Fibroblast of lung (primary cell): ENCODE measurements around the gene MYL11. TPM values are rescaled to one million over a fixed set of nuclear protein-coding genes. Genes with fewer than 3 reads are reported as not detected.
A peak's percentile ranks its signal among the peaks of the same experiment; 100 is the strongest.

Experiments
- DNase-seq, 2 donors: peaks; one replicate each; pipeline versions ENCODE4 v3.0.0 to v3.0.0-alpha.2; 2010; ENCODE audit warnings: low read depth in 2 of 2
- H2AFZ ChIP-seq: 2 replicates; pipeline ENCODE4 v1.5.1; 2012; ENCODE audit warnings: low read length, control low read depth, inconsistent platforms
- H3K27ac ChIP-seq: 2 replicates; pipeline ENCODE4 v1.5.1; 2011; ENCODE audit warnings: low read length, control low read depth; ENCODE audit not compliant: insufficient read depth
- H3K27me3 ChIP-seq: 2 replicates; pipeline ENCODE4 v1.5.1; 2011; ENCODE audit warnings: mild to moderate bottlenecking, low read length; ENCODE audit not compliant: control insufficient read depth, insufficient read depth
- H3K36me3 ChIP-seq: 2 replicates; pipeline ENCODE4 v1.5.1; 2011; ENCODE audit warnings: low read length; ENCODE audit not compliant: control insufficient read depth, insufficient read depth
- H3K4me1 ChIP-seq: 2 replicates; pipeline ENCODE4 v1.5.1; 2011; ENCODE audit warnings: low read length; ENCODE audit not compliant: control insufficient read depth, insufficient read depth; ENCODE audit errors: extremely low read depth
- H3K4me2 ChIP-seq: 2 replicates; pipeline ENCODE4 v1.5.1; 2011; ENCODE audit warnings: low read length, control low read depth; ENCODE audit not compliant: insufficient read depth; ENCODE audit errors: extremely low read depth
- H3K4me3 ChIP-seq, 4 experiments: fragments of 200-600 bp in 1 of 4; sonication (generic) in 1 of 4; replicated peaks in 1 of 4; 2 replicates each; pipeline ENCODE4 v1.5.1; 2011 to 2016; ENCODE audit warnings: low read length in 4 of 4, low read depth in 3 of 4, mild to moderate bottlenecking in 3 of 4, control low read depth in 2 of 4, inconsistent platforms in 1 of 4, mixed read lengths in 1 of 4; ENCODE audit not compliant: insufficient read depth in 1 of 4; ENCODE audit errors: control extremely low read depth in 1 of 4
- H3K79me2 ChIP-seq: 2 replicates; pipeline ENCODE4 v1.5.1; 2012; ENCODE audit warnings: mild to moderate bottlenecking, low read length, inconsistent platforms; ENCODE audit not compliant: control insufficient read depth, insufficient read depth
- H3K9ac ChIP-seq: 2 replicates; pipeline ENCODE4 v1.5.1; 2011; ENCODE audit warnings: mild to moderate bottlenecking, low read length, control low read depth; ENCODE audit not compliant: insufficient read depth
- H3K9me3 ChIP-seq: 2 replicates; pipeline ENCODE4 v1.5.1; 2012; ENCODE audit warnings: low read depth, low read length; ENCODE audit not compliant: control insufficient read depth, insufficient read depth
- H4K20me1 ChIP-seq: 2 replicates; pipeline ENCODE4 v1.5.1; 2011; ENCODE audit warnings: low read length; ENCODE audit not compliant: control insufficient read depth, insufficient read depth; ENCODE audit errors: extremely low read depth
- CTCF ChIP-seq, 2 donors: IDR thresholded peaks in 1 of 2; conservative IDR thresholded peaks in 1 of 2; 1 replicate in 1 of 2; 2 replicates in 1 of 2; pipeline ENCODE4 v1.5.1; 2011 to 2012; ENCODE audit warnings: low read length in 2 of 2, control low read depth in 1 of 2, inconsistent platforms in 1 of 2, low read depth in 1 of 2, mild to moderate bottlenecking in 1 of 2
- EZH2 ChIP-seq: IDR thresholded peaks from 2 replicates; pipeline ENCODE4 v1.5.1; 2012; ENCODE audit warnings: low read length, control low read depth, mild to moderate bottlenecking; ENCODE audit errors: missing control alignments
- polyA plus RNA-seq, 2 donors: library from polyadenylated mRNA; depleted of rRNA in 1 of 2; stranded (reverse) in 1 of 2; unstranded in 1 of 2; fragments of >200 nt; gene quantifications; 2 replicates each; pipeline ENCODE4 v1.2.1, GENCODE V29; 2011 to 2012; ENCODE audit warnings: missing spikeins in 1 of 2
- total RNA-seq: library from RNA; depleted of rRNA; stranded (reverse); fragments of >200 nt; gene quantifications from 2 replicates; pipeline ENCODE4 v1.2.1, GENCODE V29; 2014

MYL11 gene
- total and polyA plus RNA-seq, 2 donors (not counting 1 experiment from before 2014, with no cell fraction given): 0.45 TPM; not detected in 1

- Histone ChIP-seq H3K9ac (peak overlapping the region; percentile 98), H3K4me2 (peak overlapping the region; percentile 99), H3K79me2 (peaks cover 25% of the 10 kb centered on the region), H3K4me3 (peak overlapping the region; percentile 78 to 97 (median 95)), H3K27ac (peak overlapping the region; percentile 95), H3K9me3 (no peaks in the 10 kb centered on the region), H3K27me3 (no peaks in the 10 kb centered on the region), H3K4me1 (peaks cover 31% of the 10 kb centered on the region), H3K36me3 (peaks cover 37% of the 10 kb centered on the region), H2AFZ (peak overlapping the region; percentile 71), H4K20me1 (no peaks in the 10 kb centered on the region)
- DNase-seq: peak in 1 of 2 donors; percentile 20
- TF ChIP-seq EZH2: no peak
- TF ChIP-seq CTCF (conservative IDR thresholded peaks at IDR 0.05 in 1 of 2, IDR thresholded peaks at IDR 0.05 in 1 of 2; ENCODE audit: low read depth in 1 of 2, low read length in 2 of 2): no peak
Observed at GRCh38 chr16:30354423-30355143, 20.0 kb upstream of the MYL11 start.

GRCh38 chr16:30355144-30355953 lies 19.3 kb upstream of the MYL11 start, which contains the start of gene CD2BP2:
Gene CD2BP2, minus strand, starts transcription at chr16:30355308. Its CDS starts 627 bp downstream, at chr16:30354681.
- Histone ChIP-seq H3K27ac (peak within 1 kb of the TSS; percentile 95), H3K79me2 (peaks cover 32% of the 10 kb centered on the region), H3K4me1 (peaks cover 31% of the 10 kb centered on the region), H2AFZ (peak within 1 kb of the TSS; percentile 72), H3K27me3 (no peaks in the 10 kb centered on the region), H3K4me2 (peak within 1 kb of the TSS; percentile 99), H3K9me3 (no peaks in the 10 kb centered on the region), H3K36me3 (peaks cover 38% of the 10 kb centered on the region), H3K9ac (peak within 1 kb of the TSS; percentile 98), H3K4me3 (peak within 1 kb of the TSS; percentile 78 to 97 (median 95)), H4K20me1 (no peaks in the 10 kb centered on the region)
- TF ChIP-seq EZH2: no peak
- peak in 1 of 2 donors; percentile 11 for TF ChIP-seq CTCF (conservative IDR thresholded peaks at IDR 0.05 in 1 of 2, IDR thresholded peaks at IDR 0.05 in 1 of 2; ENCODE audit: low read depth in 1 of 2, low read length in 2 of 2)
- DNase-seq: peak; percentile 100

GRCh38 chr16:30355954-30356308 lies 18.7 kb upstream of the MYL11 start:
- Histone ChIP-seq H4K20me1 (no peaks in the 10 kb centered on the region), H3K4me3 (peak overlapping the region; percentile 12 to 97 (median 72)), H3K9ac (peak overlapping the region; percentile 79), H3K36me3 (peaks cover 35% of the 10 kb centered on the region), H2AFZ (no peak overlapping the region), H3K27ac (peak overlapping the region; percentile 95), H3K79me2 (peaks cover 35% of the 10 kb centered on the region), H3K27me3 (no peaks in the 10 kb centered on the region), H3K4me2 (peak overlapping the region; percentile 76), H3K9me3 (no peaks in the 10 kb centered on the region), H3K4me1 (peaks cover 31% of the 10 kb centered on the region)
- no peak for DNase-seq
- no peak for TF ChIP-seq CTCF (conservative IDR thresholded peaks at IDR 0.05 in 1 of 2, IDR thresholded peaks at IDR 0.05 in 1 of 2; ENCODE audit: low read depth in 1 of 2, low read length in 2 of 2)
- no peak for TF ChIP-seq EZH2
